ENCODE results near the gene SLC13A2.
A peak's percentile ranks its signal among the peaks of the same experiment; 100 is the strongest.

The SLC13A2 gene

DNA sequence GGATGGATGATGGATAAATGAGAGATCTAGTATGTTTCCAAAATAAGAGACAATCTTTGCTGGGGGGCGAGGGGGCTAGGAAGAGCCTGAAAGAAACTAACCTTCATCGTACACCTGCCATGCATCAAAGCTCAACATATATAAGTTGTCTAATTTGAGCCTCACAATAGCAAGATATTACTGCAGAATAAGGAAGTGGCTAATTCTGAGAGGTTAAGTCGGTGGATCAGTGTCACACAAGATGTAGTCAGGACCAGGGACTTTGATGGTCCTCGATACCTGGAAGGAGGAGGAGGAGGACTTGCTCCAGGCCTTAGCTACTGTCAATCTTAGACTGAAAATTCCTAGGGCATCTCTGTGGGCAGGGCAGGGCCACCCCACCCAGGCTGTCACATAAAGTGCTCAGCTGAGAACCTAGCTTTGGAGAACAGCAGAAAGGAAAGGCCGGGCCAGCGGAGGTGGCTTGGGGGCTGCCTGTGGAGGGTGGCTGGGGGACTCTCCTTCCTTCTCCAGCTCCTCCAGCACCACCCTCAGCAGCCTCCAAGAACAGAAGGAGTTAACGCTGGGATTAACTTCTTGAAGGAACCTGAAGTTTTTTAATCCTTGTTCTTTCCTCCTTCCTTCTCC, 460 bp upstream of the SLC13A2 start:
- Histone ChIP-seq H4K20me1 (ENCODE audit: insufficient read depth) (no peaks in the 10 kb centered on the region), H3K4me2 (no peak overlapping the region), H3K27me3 (ENCODE audit: insufficient read depth, low read depth) (no peaks in the 10 kb centered on the region), H3K36me3 (ENCODE audit: insufficient read depth) (no peaks in the 10 kb centered on the region), H3K4me1 (ENCODE audit: low read depth, poor library complexity, severe bottlenecking) (no peaks in the 10 kb centered on the region), H3K79me2 (ENCODE audit: insufficient read depth, low read depth) (no peaks in the 10 kb centered on the region), H3K4me3 (IDR thresholded peaks at IDR 0.05; ENCODE audit: insufficient read depth, low read depth, low read length) (no peak overlapping the region), H2AFZ (ENCODE audit: low read depth) (no peak overlapping the region), H3K9ac (no peak overlapping the region), H3K27ac (no peak overlapping the region)
- TF ChIP-seq, protein P1, sequence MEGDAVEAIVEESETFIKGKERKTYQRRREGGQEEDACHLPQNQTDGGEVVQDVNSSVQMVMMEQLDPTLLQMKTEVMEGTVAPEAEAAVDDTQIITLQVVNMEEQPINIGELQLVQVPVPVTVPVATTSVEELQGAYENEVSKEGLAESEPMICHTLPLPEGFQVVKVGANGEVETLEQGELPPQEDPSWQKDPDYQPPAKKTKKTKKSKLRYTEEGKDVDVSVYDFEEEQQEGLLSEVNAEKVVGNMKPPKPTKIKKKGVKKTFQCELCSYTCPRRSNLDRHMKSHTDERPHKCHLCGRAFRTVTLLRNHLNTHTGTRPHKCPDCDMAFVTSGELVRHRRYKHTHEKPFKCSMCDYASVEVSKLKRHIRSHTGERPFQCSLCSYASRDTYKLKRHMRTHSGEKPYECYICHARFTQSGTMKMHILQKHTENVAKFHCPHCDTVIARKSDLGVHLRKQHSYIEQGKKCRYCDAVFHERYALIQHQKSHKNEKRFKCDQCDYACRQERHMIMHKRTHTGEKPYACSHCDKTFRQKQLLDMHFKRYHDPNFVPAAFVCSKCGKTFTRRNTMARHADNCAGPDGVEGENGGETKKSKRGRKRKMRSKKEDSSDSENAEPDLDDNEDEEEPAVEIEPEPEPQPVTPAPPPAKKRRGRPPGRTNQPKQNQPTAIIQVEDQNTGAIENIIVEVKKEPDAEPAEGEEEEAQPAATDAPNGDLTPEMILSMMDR (conservative IDR thresholded peaks at IDR 0.05; ENCODE audit: low read depth, low read length): no peak

GRCh38 chr17:28474111-28474531, 677 bp downstream of the SLC13A2 start:
- Histone ChIP-seq H2AFZ (ENCODE audit: low read depth) (peak overlapping the region; percentile 19; the same call in 1 of the 2 replicates), H3K27me3 (ENCODE audit: insufficient read depth, low read depth) (no peaks in the 10 kb centered on the region), H3K4me3 (IDR thresholded peaks at IDR 0.05; ENCODE audit: insufficient read depth, low read depth, low read length) (no peak overlapping the region), H3K4me2 (no peak overlapping the region), H3K36me3 (ENCODE audit: insufficient read depth) (no peaks in the 10 kb centered on the region), H3K4me1 (ENCODE audit: low read depth, poor library complexity, severe bottlenecking) (no peaks in the 10 kb centered on the region), H4K20me1 (ENCODE audit: insufficient read depth) (no peaks in the 10 kb centered on the region), H3K79me2 (ENCODE audit: insufficient read depth, low read depth) (no peaks in the 10 kb centered on the region), H3K27ac (no peak overlapping the region), H3K9ac (no peak overlapping the region)
- TF ChIP-seq, protein P1 (conservative IDR thresholded peaks at IDR 0.05; ENCODE audit: low read depth, low read length): no peak

GRCh38 chr17:28475151-28475900, 1.9 kb downstream of the SLC13A2 start:
- no peak overlapping the region for H3K4me2 ChIP-seq
- H3K36me3 ChIP-seq (ENCODE audit: insufficient read depth): no peaks in the 10 kb centered on the region
- H3K79me2 ChIP-seq (ENCODE audit: insufficient read depth, low read depth): no peaks in the 10 kb centered on the region
- H4K20me1 ChIP-seq (ENCODE audit: insufficient read depth): no peaks in the 10 kb centered on the region
- no peak overlapping the region for H3K27ac ChIP-seq
- no peak overlapping the region for H3K9ac ChIP-seq
- H3K4me1 ChIP-seq (ENCODE audit: low read depth, poor library complexity, severe bottlenecking): no peaks in the 10 kb centered on the region
- H3K27me3 ChIP-seq (ENCODE audit: insufficient read depth, low read depth): no peaks in the 10 kb centered on the region
- no peak overlapping the region for H2AFZ ChIP-seq (ENCODE audit: low read depth)
- no peak overlapping the region for H3K4me3 ChIP-seq (IDR thresholded peaks at IDR 0.05; ENCODE audit: insufficient read depth, low read depth, low read length)
- TF ChIP-seq, protein P1 (conservative IDR thresholded peaks at IDR 0.05; ENCODE audit: low read depth, low read length): no peak

- Histone ChIP-seq H3K4me2 (no peak overlapping the region), H3K79me2 (ENCODE audit: insufficient read depth, low read depth) (no peaks in the 10 kb centered on the region), H2AFZ (ENCODE audit: low read depth) (no peak overlapping the region)
Measured at GRCh38 chr17:28476076-28476865, 2.8 kb downstream of the SLC13A2 start.

More at GRCh38 chr17:28476076-28476865, 2.8 kb downstream of the SLC13A2 start:
- Histone ChIP-seq H3K27me3 (ENCODE audit: insufficient read depth, low read depth) (no peaks in the 10 kb centered on the region), H3K4me1 (ENCODE audit: low read depth, poor library complexity, severe bottlenecking) (no peaks in the 10 kb centered on the region), H3K27ac (no peak overlapping the region), H3K4me3 (IDR thresholded peaks at IDR 0.05; ENCODE audit: insufficient read depth, low read depth, low read length) (no peak overlapping the region), H4K20me1 (ENCODE audit: insufficient read depth) (no peaks in the 10 kb centered on the region), H3K9ac (no peak overlapping the region), H3K36me3 (ENCODE audit: insufficient read depth) (no peaks in the 10 kb centered on the region)
- TF ChIP-seq, protein P1 (conservative IDR thresholded peaks at IDR 0.05; ENCODE audit: low read depth, low read length): no peak
